ENCODE data around the gene ASTN2.

Gene ASTN2

DNA sequence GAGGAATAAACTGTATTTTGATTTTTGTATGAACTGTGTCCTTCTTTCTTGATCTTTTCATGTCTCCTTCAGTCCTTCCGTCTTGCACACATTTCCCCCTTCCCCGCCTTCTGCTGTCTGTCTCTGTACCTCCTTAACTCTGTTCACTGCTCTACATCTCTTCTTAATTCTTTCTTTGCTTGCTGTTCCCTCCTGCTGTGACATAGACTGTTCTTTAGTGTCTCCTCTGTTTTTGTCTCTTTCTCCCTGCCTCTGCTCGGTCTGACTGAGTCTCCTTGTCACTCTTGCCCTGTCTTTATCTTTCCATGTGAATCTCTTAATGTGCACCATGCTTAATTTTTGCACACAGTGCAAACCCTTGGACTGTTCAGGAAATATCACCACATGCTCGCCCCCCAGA, 614.8 kb downstream of the ASTN2 start:
- Histone ChIP-seq H3K4me1 (peaks cover 0 to 8% (median 0%) of the 10 kb centered on the region in 10 experiments; a peak in 2 of 20 replicates), H4K20me1 (no peaks in the 10 kb centered on the region), H3K9ac (no peak overlapping the region), H3K4me2 (no peak overlapping the region), H3K27ac (no peak overlapping the region), H3K36me3 (peaks cover 0 to 7% (median 0%) of the 10 kb centered on the region in 11 experiments; a peak in 2 of 22 replicates), H3K4me3 (no peak overlapping the region), H3K27me3 (no peaks in the 10 kb centered on the region), H3K9me3 (replicated peaks in 1 of 11) (no peaks in the 10 kb centered on the region)
- TF ChIP-seq Cebpa-rat (IDR thresholded peaks at IDR 0.05), result no peak

DNA sequence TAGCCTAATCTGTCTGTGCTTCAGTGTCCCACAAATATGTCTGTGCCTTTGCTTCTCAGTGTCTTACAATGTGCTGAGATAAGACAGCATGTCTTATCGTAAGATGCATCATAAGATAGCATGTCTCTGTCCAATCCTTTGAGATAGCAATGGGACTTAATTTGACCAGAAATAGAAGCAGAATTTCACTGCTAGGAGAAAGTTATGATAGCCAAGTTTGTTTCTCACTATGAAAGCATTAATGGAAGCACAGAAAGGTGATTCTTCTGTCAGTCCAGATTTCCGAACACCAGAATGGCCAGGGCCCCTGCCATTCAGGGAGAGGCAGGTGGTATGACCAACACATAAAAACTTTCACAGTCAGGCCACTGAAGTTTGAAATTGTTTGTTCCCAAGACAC, 616.3 kb downstream of the ASTN2 start:
- H3K27me3 ChIP-seq, result no peaks in the 10 kb centered on the region
- no peak overlapping the region for H3K27ac ChIP-seq
- no peak overlapping the region for H3K9ac ChIP-seq
- no peaks in the 10 kb centered on the region for H4K20me1 ChIP-seq
- peaks cover 0 to 8% (median 0%) of the 10 kb centered on the region in 10 experiments; a peak in 2 of 20 replicates for H3K4me1 ChIP-seq
- no peak overlapping the region for H3K4me2 ChIP-seq
- H3K36me3 ChIP-seq, result no peaks in the 10 kb centered on the region
- no peak for TF ChIP-seq Cebpa-rat (IDR thresholded peaks at IDR 0.05)
- H3K4me3 ChIP-seq, result no peak overlapping the region
- H3K9me3 ChIP-seq (replicated peaks in 1 of 11), result no peaks in the 10 kb centered on the region

DNA sequence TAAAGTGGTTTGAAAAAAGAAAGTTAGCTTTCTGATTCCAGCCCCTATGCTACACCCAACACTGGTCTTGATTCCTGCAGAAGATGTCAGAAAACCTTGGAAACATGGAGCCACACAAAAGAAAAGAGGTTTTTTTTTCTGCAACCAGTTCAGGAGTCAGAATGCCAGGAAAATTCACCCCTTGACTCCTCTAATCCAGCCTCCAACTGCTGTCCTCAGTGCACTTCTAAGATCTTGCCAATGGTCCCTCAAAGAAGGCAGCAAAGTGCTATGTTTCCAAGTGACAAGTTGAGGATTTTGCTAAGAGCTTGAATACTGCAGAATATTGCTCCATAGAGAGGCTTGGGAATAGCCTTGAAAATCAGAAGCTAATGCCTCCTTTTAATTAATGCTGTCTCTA, 617.6 kb downstream of the ASTN2 start:
- no peaks in the 10 kb centered on the region for H3K27me3 ChIP-seq
- H3K27ac ChIP-seq, result no peak overlapping the region
- H4K20me1 ChIP-seq, result no peaks in the 10 kb centered on the region
- H3K36me3 ChIP-seq, result no peaks in the 10 kb centered on the region
- H3K9ac ChIP-seq, result no peak overlapping the region
- no peaks in the 10 kb centered on the region for H3K9me3 ChIP-seq (replicated peaks in 1 of 11)
- H3K4me3 ChIP-seq, result no peak overlapping the region
- TF ChIP-seq Cebpa-rat (IDR thresholded peaks at IDR 0.05), result no peak
- peaks cover 0 to 8% (median 0%) of the 10 kb centered on the region in 10 experiments; a peak in 2 of 20 replicates for H3K4me1 ChIP-seq
- no peak overlapping the region for H3K4me2 ChIP-seq

DNA sequence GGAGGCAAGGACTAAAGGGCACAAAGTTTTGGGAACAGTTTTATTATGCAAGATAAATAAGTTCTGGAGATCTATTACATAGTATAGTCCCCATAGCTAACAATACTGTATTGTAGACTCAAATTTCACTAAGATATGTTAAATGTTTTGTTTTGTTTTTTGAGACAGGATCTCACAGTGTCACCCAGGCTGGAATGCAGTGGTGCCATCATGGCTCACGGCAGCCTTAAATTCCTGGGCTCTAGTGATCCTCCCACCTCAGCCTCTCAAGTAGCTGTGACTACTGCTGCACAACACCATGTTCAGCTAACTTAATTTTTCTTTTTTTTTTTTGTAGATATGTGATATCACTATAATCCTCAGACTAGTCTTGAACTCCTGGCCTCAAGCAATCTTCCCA, 618.2 kb downstream of the ASTN2 start:
- no peak for TF ChIP-seq Cebpa-rat (IDR thresholded peaks at IDR 0.05)
- no peaks in the 10 kb centered on the region for H3K27me3 ChIP-seq
- H3K9me3 ChIP-seq (replicated peaks in 1 of 11), result no peaks in the 10 kb centered on the region
- H3K36me3 ChIP-seq, result no peaks in the 10 kb centered on the region
- H3K27ac ChIP-seq, result no peak overlapping the region
- peaks cover 0 to 8% (median 0%) of the 10 kb centered on the region in 10 experiments; a peak in 2 of 20 replicates for H3K4me1 ChIP-seq
- H3K9ac ChIP-seq, result no peak overlapping the region
- H3K4me3 ChIP-seq, result no peak overlapping the region
- H3K4me2 ChIP-seq, result no peak overlapping the region
- no peaks in the 10 kb centered on the region for H4K20me1 ChIP-seq

DNA sequence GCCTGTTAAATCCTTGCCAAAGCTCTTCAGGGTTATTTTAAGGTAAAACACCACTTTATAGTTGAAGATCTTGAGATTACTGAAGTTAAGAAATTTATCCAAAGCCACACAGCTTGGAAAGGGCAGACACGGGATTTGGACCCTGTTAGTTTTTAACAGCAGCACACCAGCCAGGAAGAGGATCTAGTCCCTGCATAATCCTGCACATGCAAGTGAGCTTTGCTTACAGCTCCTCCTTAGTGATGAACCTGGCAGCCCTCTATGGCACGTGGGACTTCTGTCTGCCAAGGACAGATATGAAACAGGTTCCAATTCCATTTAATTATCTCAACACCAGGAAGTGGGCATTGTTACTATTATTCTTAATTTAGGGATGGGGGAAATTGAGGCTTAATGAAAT, 619.0 kb downstream of the ASTN2 start:
- no peaks in the 10 kb centered on the region for H3K36me3 ChIP-seq
- no peaks in the 10 kb centered on the region for H3K9me3 ChIP-seq (replicated peaks in 1 of 11)
- H3K4me1 ChIP-seq, result 0 out of 20 replicates have a peak, but pooled peaks cover 0 to 1% (median 0%) of the 10 kb centered on the region in 10 experiments
- no peak overlapping the region for H3K4me2 ChIP-seq
- H3K27ac ChIP-seq, result no peak overlapping the region
- H3K9ac ChIP-seq, result no peak overlapping the region
- H3K4me3 ChIP-seq, result no peak overlapping the region
- no peak for TF ChIP-seq Cebpa-rat (IDR thresholded peaks at IDR 0.05)
- H4K20me1 ChIP-seq, result no peaks in the 10 kb centered on the region
- no peaks in the 10 kb centered on the region for H3K27me3 ChIP-seq

DNA sequence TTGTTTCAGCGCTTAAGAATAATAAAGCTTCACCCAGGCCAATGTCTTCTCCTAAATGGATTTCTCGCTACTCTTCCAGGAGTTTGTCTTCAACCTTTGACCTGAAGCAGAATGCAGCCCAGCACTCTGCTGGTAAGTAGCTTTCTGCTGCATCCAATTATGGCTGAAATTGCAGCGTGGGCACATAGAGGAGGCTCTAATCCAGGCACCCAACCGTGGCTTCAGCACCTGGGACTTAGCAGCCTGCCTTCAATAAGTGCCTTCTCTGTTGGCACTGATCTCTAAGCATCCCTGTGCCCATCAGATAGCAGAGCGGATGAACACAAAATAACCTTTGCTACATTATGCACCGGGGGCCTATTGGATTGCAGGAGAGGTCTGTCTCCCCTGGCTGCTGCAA, 622.6 kb downstream of the ASTN2 start:
- H3K4me2 ChIP-seq, result no peak overlapping the region
- no peak overlapping the region for H3K27ac ChIP-seq
- H4K20me1 ChIP-seq, result no peaks in the 10 kb centered on the region
- H3K27me3 ChIP-seq, result no peaks in the 10 kb centered on the region
- no peaks in the 10 kb centered on the region for H3K36me3 ChIP-seq
- H3K4me1 ChIP-seq, result no peaks in the 10 kb centered on the region
- TF ChIP-seq Cebpa-rat (IDR thresholded peaks at IDR 0.05), result no peak
- H3K4me3 ChIP-seq, result no peak overlapping the region
- H3K9me3 ChIP-seq (replicated peaks in 1 of 11), result no peaks in the 10 kb centered on the region
- no peak overlapping the region for H3K9ac ChIP-seq

DNA sequence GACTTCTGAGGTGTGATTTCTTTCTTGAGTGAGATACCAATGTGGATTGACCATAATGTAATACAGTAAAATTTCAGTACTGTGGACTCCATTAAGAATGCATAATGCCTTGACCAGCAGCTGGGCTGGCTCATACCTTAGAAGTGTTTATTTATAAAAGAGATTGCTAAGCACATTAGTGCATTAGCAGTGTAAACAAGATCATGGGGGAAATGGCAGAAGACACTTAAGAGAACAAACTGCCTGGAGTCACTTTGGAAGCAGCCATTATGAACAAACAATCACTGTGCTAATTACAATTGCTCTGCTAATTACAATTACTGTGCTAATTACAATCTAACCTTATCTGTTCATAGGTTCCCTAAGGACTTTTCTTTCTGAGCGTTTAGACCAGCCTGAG, 623.5 kb downstream of the ASTN2 start:
- Histone ChIP-seq H3K4me1 (no peaks in the 10 kb centered on the region), H3K4me3 (no peak overlapping the region), H3K27ac (no peak overlapping the region)

DNA sequence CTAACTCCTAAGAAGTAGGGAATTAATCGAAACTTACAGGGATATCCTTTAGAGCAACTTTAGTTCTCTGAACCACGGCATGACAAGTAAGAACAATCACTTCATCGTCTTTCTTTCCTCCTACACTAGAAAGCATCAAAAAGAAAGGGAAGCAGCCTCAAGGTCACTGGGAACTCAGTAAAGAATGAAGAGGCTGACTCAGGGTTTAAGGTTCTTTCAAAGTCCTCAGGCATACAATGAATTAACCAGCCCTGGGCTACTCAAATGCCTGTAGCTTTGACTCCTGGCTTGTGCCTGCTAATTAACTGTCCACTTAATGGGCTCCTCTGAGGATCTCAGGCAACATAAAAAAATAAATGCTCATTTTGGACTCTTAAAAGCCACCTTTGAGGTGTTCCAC, 625.8 kb downstream of the ASTN2 start:
- H3K9me3 ChIP-seq (replicated peaks in 1 of 11), result no peaks in the 10 kb centered on the region
- H3K27me3 ChIP-seq, result no peaks in the 10 kb centered on the region
- no peak overlapping the region for H3K4me2 ChIP-seq
- no peak overlapping the region for H3K27ac ChIP-seq
- no peak overlapping the region for H3K9ac ChIP-seq
- no peak overlapping the region for H3K4me3 ChIP-seq
- H3K4me1 ChIP-seq, result no peaks in the 10 kb centered on the region
- no peak for TF ChIP-seq Cebpa-rat (IDR thresholded peaks at IDR 0.05)
- no peaks in the 10 kb centered on the region for H4K20me1 ChIP-seq
- H3K36me3 ChIP-seq, result no peaks in the 10 kb centered on the region

More for the DNA sequence above, 623.5 kb downstream of the ASTN2 start:
- Histone ChIP-seq H3K36me3 (no peaks in the 10 kb centered on the region), H3K4me2 (no peak overlapping the region), H4K20me1 (no peaks in the 10 kb centered on the region), H3K9ac (no peak overlapping the region), H3K27me3 (no peaks in the 10 kb centered on the region), H3K9me3 (replicated peaks in 1 of 11) (no peaks in the 10 kb centered on the region)
- no peak for TF ChIP-seq Cebpa-rat (IDR thresholded peaks at IDR 0.05)

DNA sequence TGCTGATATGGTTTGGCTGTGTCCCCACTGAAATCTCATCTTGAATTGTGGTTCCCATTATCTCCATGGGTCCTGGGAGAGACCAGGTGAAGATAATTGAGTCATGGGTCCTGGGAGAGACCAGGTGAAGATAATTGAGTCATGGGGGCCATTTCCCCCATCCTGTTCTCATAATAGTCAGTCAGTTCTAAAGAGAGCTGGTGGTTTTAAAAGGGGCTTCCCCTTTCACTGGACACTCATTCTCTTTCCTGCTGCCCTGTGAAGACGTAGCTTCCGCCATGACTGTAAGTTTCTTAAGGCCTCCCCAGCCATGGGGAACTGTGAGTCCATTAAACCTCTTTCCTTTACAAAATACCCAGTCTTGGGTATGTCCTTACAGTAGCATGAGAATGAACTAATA, 628.1 kb downstream of the ASTN2 start:
- no peak overlapping the region for H3K4me2 ChIP-seq
- no peaks in the 10 kb centered on the region for H3K9me3 ChIP-seq (replicated peaks in 1 of 11)
- no peaks in the 10 kb centered on the region for H4K20me1 ChIP-seq
- no peak for TF ChIP-seq Cebpa-rat (IDR thresholded peaks at IDR 0.05)
- H3K4me3 ChIP-seq, result no peak overlapping the region
- no peaks in the 10 kb centered on the region for H3K36me3 ChIP-seq
- H3K27ac ChIP-seq, result no peak overlapping the region
- no peak overlapping the region for H3K9ac ChIP-seq
- no peaks in the 10 kb centered on the region for H3K4me1 ChIP-seq
- no peaks in the 10 kb centered on the region for H3K27me3 ChIP-seq

DNA sequence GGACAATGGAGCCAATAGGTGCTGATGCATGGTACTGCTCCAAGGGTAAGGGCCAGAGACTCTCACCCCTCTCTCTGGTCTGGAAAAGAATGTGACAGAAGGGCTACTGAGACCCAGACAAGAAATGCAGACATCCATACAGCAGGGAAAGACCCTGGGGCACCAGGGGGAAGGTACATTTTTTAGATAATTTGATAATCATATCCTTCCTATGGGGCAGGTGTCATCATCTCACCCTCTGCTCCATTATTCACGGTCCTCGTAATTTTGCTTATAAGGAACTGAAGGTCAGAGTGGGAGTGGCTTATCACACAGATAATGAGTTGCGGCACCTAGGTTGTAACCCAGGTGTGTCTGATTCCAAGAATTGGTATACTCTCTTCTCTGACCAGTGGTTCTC, 637.7 kb downstream of the ASTN2 start:
- no peaks in the 10 kb centered on the region for H3K27me3 ChIP-seq
- no peak overlapping the region for H3K4me3 ChIP-seq
- no peak overlapping the region for H3K27ac ChIP-seq
- no peaks in the 10 kb centered on the region for H3K9me3 ChIP-seq (replicated peaks in 1 of 11)
- TF ChIP-seq Cebpa-rat (IDR thresholded peaks at IDR 0.05), result no peak
- no peak overlapping the region for H3K4me2 ChIP-seq
- H4K20me1 ChIP-seq, result no peaks in the 10 kb centered on the region
- no peak overlapping the region for H3K9ac ChIP-seq
- no peaks in the 10 kb centered on the region for H3K4me1 ChIP-seq
- no peaks in the 10 kb centered on the region for H3K36me3 ChIP-seq

Measured in BLaER1 treated with 17β-estradiol and CSF1 and Interleukin-3, amounts not matched to agents 10 nM and 100 nM (cell line).